Adrenal gland (tissue), 5 donors: Measurements from ENCODE around the gene JARID2.

ENCODE experiments used
- CTCF ChIP-seq, 6 experiments: fragments of 450-650 bp in 4 of 6; fragments of 200-600 bp in 2 of 6; sonication (generic) in 1 of 6; IDR thresholded peaks; 1 replicate in 5 of 6; 2 replicates in 1 of 6; pipeline versions ENCODE4 v1.5.1 to v1.8.0; 2016 to 2021; ENCODE audit warnings: antibody characterized with exemption in 6 of 6, mild to moderate bottlenecking in 2 of 6, moderate library complexity in 1 of 6
- POLR2A ChIP-seq, 2 donors: fragments of 450-650 bp; IDR thresholded peaks; one replicate each; pipeline ENCODE4 v1.6.1; 2017; ENCODE audit warnings: antibody characterized with exemption in 2 of 2, mild to moderate bottlenecking in 2 of 2, moderate library complexity in 1 of 2
- donor health status: DM: no; HTN: no; CAD: no.

- TF ChIP-seq CTCF (IDR thresholded peaks at IDR 0.05) (no peak), POLR2A (IDR thresholded peaks at IDR 0.05) (no peak)
Measured at GRCh38 chr6:15349379-15349778, 103.5 kb downstream of the JARID2 start.
